Skeletal muscle cell (primary cell): ENCODE data around the gene ABCB9.

ENCODE experiments used
- DNase-seq: peaks from one replicate; pipeline ENCODE4 v3.0.0-alpha.2; 2010; ENCODE audit warnings: low read depth
- H3K4me3 ChIP-seq: 2 replicates; pipeline ENCODE4 v1.5.1; 2011; ENCODE audit warnings: low read depth, mild to moderate bottlenecking, control low read depth, low read length, moderate library complexity

ABCB9 gene

DNA sequence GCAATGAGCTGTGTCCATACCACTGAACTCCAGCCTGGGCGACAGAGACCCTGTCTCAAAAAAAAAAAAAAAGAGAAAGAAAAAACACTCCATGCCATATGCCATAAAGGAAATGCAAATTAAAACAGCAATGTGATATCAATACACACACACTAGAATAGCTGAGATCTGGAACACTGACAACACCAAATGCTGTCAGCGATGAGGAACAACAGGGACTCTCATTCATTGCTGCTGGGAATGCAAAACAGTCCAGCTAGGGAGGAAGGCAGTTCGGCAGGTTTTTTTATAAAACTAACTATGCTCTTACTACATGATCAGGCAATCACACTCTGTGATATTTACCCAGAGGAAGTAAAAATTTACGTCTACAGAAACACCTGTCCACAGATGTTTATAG is 3.4 kb upstream of the ABCB9 start:
- no peak for DNase-seq
- H3K4me3 ChIP-seq: no peak overlapping the region

DNA sequence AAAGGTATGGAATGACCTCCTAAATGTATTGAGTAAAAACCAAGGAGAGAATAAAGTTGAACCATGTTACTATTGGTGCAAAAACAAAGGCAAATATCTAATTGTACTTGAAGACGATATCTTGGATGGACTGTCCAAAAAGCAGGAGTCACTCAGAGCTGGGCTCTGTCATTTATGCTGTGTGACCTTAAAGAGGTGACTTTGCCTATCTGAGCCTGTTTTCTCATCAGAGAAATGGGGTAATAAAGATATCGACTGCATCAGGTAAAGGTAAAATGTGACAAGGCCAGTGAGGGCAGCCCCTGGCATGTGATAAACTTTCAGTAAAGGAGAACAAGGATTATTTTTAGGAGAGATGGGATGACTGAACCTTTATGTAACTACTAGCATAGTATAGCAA is 1.8 kb upstream of the ABCB9 start:
- H3K4me3 ChIP-seq: no peak overlapping the region
- DNase-seq: no peak

DNA sequence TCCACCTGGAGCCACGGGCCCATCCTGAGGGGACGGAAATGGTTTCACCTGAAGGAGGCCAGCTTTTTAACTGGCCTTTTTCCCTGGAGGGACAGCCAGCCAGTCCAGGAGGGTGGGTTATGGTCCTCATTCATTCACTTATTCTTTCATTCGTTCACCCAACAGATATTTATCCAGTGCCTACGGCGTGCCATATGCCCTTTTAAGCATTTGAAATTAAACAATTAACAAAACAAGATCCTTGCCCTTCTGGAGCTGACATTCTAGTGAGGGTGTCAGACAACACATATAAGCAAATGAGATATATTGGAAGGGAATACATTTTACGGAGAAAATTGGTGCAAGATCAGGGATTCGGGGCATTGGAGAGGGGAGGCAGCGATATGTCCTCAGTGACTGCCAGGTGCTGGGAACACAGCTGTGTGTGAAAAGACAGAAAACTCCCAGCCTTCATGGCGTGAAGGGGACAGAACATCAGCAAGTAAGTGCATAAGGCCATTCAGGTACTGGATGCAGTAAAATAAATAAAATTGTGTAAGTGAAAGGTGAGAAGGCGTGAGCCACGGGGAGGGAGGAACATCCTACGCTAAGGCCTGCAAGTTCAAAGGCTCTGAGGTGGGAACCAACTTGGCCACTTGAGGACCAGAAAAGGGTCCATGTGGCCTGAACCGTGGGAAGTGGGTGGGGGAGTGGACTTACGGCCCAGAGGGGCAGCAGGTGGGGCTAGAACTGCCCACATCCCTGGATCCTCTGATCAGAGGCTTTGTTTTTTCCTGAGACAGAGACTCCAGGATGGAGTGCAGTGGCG is 684 bp upstream of the ABCB9 start:
- DNase-seq: no peak
- H3K4me3 ChIP-seq: no peak overlapping the region

DNA sequence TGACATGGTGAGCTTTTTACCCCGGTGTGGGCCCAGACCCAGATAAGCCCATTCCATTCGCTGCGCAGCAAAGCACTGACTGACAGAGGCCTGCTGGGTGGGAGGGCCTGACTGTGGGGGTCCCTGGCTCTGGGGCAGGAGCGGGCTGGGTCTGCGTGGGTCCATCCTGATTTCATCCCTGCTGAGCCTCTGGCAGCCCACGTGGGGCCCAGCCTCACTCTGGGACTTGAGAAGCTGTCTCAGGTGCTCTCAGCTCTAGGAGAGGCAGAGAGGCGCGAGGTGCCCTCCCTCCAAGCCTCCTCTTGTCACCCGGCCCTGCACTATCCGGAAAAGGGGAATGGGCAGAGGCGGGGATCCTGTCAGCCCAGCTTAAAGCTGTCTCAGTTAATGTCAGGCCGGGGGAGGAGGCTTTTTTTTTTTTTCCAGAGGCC is 927 bp downstream of the ABCB9 start:
- peak overlapping the region; percentile 90 for H3K4me3 ChIP-seq
- DNase-seq: no peak

DNA sequence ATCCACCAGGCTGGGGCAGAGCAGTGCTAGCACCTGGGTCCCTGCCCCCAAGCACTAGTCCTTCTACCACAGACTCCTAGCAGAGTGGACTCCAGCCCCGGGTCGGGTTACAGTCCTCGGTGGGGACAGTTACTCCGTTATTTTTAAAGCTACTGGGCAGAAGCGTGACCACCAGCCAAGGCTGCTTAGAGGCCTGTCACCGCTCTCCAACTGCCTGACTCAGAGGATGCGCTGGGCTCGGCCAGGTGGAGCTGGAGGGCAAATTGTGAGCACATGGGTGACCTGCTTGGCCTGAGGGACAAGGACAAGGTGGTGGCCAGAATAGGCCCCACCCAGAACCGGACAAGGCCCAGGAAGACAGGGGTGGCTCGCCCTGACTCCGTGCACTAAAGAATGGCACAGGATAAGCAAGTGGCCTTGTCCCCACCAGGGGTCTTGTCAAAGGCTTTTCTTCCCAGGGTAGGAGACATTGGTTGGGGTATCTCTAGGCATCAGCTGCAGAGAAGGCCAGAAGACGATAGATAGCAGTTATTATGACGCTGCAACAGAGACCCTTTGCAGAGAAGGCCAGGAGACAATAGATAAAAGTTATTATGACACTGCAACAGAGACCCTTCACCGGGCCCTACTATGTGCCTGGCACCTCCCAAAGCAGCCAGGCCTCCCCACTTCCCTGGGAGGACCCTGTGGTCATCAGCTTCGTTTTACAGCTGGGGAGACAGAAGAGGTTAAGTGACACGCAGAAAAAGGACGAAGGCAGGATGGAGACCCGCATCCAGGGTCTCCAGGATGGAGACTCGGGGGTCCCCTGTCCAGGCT is 1.6 kb downstream of the ABCB9 start:
- no peak for DNase-seq
- peak overlapping the region; percentile 90 for H3K4me3 ChIP-seq

DNA sequence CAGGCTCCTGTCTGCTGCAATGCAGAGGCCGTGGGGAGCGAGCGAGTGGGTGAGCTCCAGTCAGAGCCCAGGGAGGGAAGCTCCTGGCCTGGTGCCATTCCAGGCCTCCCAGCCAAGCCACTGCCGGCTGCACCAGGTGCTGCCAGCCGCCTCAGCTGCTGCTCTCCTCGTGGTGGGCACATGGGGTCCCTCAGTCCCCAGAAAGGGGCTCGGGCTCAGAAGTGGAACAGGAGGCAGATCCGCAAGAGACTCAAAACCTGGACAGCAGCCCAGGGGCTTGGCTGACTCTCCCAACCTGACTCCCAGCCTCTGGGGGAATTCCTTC is 2.4 kb downstream of the ABCB9 start:
- H3K4me3 ChIP-seq: no peak overlapping the region

DNA sequence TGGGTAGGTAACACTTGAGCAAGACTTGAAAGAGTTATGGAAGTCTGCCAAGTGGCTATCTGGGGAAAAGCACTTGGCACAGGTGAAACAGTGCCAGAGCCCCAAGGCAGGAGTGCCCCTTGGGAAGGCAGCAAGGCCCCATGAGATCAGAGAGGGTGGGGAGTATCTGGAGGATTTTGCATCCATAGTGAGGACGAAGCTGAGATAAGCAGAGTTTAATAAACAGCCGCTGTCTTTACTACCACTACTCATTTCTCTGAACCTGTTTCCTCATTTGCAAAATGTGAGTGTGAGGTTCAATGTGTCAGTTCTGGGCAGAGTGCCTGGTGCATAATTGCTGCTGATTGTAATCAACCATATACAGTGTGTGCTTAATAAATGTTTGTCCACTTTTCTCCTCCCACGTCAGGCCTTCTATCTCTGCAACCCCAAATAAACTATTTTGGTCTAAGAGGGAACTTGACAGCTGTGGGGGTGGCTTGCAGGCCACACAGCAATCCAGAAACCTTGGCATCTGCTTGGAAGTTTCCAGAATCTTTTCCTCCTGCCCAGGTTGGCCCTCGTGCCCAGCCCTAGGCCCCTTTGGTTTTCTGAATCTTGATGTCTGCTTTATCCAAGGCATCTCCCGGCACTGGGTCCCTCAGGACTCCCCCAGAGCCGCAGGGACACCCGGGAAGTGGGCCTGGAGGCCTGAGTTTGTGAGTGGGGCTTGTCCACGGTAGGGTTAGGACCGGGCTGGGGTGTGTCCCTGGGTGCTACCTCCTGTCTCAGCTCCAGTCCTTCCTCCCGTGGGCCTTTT is 4.5 kb downstream of the ABCB9 start:
- no peak for DNase-seq
- H3K4me3 ChIP-seq: no peak overlapping the region

More for the DNA sequence above, 2.4 kb downstream of the ABCB9 start:
- DNase-seq: no peak

DNA sequence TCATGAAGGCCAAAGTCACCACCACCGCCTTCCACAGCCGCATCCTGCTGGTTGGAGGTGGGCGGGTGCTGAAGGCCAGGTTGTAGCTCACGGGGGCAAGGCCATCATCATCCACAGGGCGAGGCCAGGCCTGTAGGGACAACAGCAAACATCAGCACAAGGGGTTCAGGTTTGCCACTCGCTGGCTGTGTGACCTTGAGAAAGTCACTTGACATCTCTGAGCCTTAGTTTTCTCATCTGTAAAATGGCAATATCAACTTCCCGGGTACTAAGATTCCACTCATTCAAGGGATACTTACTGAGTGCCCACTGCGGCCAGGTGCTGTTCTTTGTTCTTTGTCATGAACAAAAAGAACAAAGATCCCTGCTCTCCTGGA is 6.1 kb downstream of the ABCB9 start:
- no peak for DNase-seq
- H3K4me3 ChIP-seq: no peak overlapping the region

DNA sequence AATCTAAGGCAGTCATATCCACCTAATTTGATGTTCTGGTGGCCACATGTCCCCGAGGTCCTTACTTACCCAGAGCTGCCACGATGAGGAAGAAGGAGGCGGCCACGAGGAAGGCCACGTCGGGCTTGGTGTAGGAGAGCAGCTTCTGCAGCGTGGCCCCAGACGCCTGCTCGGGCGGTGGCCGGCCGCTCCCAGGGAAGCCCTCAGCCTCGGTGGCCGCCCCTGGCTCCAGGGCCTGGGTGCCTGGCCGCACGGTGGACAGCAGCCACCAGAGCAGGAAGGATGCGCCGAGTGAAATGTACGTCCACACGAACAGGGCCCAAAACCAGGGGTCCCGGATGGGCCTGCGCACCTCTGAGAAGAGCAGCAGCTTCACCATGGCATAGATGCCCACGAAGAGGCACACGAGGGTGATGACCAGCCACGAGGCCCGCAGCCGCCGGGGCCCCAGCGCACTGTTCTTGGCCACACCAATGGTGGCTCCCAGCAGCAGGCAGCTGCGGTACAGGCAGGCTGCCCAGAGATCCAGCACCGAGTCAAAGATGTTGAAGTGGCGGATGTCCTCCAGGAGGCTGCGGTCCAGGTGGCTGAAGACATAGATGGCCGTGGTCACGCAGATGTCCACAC is 6.6 kb downstream of the ABCB9 start:
- DNase-seq: no peak
- H3K4me3 ChIP-seq: no peak overlapping the region

DNA sequence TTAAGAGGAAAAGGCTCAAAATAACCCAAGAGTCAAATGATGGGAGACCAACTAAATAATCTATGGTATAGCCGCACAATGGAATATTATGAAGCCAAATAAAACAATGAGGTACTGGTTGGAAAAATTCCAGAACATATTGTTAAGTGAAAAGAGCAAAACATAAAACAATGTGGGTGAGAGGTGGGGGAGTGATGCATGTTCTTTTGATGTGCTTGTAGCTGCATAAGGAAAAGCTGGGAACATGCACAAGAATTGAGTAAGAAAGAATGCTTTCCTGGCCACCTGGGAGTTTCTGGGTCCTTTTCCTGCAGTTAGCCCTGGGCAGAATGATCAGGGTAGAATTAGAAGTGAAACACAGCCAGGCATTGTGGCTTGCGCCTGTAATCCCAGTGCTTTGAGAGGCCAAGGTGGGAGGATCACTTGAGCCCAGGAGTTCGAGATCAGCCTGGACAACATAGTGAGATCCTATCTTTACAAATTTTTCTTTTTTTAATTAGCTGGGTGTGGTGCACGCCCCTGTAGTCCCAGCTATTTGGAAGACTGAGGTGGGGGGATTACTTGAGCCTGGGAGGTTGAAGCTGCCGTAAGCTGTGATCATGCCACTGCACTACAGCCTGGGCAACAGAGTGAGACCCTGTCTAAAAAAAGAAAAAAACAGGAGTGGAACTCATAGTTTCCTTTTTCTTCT is 7.9 kb downstream of the ABCB9 start:
- H3K4me3 ChIP-seq: no peak overlapping the region
- DNase-seq: no peak

DNA sequence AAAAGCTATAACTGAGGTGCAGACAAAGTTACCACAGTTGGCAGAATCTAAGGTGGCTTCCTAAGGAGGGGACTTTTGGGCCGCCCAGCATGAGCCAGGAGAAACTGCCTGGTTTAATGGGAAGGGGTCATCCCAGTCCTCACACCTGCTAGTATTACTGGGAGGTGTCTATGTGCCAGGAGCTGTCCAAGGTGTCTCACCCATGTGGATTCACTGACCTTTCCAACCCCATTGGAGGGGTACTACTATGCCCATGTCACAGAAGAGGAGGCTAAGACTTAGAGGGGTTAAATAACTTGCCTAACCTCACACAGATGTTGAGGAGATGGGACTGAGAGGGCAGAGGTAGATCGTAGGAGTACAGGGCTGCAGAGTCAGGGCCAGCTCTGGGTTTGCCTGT is 10.2 kb downstream of the ABCB9 start:
- no peak for DNase-seq
- H3K4me3 ChIP-seq: no peak overlapping the region

DNA sequence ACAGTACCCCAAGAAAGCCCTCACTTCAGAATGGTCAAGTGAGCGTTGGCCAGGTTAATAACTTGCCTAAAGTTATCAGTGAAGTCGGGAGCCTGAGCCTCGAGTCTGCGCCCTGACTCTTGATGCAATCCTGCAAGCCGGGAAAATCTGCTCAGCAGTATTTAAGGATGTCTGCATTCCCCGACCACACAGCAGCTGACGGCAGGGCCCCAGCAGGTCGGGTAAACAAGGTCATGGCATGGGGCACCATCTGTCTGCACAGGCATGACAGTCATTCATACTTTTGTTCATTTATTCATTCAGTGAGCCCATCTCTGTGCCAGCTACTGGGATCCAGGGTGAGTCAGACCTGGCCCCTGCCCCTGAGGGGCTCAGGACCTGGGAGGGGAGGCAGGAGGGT is 11.1 kb downstream of the ABCB9 start:
- H3K4me3 ChIP-seq: no peak overlapping the region
- DNase-seq: no peak

DNA sequence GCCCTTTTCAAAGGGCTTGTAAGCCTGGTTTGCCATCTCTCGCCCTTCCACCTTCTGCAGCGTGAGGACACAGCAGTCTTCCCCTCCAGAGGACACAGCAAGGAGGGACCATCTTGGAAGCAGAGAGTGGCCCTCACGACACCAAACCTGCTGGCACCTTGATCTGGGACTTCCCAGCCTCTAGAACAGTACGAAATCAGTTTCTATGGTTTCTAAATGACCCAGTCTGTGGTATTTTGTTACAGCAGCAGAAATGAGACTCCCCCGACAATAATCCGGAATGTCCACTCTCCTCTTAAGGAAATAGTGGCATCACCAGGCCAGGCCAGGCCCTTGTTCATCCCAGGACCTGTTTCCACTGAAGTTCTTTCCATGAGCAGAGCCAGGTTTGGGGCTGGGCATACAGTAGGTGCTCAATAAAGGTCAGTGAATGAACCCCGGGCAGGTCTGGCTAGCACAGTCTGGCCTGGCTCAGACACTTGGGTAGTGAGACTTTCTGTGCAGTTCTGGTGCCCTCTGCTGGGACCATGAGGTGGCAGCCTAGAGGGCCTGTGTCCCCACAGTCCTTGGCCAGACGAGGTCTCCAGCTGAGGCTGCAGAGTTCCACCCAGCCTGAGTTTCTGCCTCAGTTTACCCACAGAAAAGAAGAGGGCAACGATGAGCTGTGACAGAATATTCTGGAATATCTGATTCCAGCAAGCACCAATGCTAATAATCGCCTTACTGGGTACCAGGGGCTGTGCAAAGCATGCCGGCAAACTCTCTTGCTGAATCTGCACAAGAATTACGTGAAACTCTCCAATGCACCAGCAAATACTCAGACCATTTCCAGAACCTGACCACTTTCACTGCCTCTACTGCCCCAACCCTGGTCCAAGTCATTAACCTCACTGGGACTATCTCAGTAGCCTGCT is 14.0 kb downstream of the ABCB9 start:
- DNase-seq: no peak

DNA sequence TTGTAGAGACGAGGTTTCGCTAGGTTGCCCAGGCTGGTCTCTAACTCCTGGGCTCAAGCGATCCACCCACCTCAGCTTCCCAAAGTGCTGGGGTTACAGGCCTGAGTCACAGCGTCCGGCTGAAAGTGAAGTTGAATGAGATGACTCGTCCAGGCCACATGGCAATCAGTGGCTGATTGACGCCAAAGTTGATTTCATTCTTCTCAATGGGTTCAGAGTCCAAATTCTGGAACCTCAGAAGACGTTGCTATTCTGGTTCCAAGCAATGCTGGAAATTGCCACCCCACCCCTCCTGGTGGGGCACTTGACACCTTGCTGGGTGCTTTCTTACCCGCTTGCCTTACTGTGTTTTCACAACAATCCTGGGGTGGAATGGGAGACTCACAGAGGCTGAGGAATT is 14.9 kb downstream of the ABCB9 start:
- no peak overlapping the region for H3K4me3 ChIP-seq
- no peak for DNase-seq

More for the DNA sequence above, 14.0 kb downstream of the ABCB9 start:
- H3K4me3 ChIP-seq: no peak overlapping the region

DNA sequence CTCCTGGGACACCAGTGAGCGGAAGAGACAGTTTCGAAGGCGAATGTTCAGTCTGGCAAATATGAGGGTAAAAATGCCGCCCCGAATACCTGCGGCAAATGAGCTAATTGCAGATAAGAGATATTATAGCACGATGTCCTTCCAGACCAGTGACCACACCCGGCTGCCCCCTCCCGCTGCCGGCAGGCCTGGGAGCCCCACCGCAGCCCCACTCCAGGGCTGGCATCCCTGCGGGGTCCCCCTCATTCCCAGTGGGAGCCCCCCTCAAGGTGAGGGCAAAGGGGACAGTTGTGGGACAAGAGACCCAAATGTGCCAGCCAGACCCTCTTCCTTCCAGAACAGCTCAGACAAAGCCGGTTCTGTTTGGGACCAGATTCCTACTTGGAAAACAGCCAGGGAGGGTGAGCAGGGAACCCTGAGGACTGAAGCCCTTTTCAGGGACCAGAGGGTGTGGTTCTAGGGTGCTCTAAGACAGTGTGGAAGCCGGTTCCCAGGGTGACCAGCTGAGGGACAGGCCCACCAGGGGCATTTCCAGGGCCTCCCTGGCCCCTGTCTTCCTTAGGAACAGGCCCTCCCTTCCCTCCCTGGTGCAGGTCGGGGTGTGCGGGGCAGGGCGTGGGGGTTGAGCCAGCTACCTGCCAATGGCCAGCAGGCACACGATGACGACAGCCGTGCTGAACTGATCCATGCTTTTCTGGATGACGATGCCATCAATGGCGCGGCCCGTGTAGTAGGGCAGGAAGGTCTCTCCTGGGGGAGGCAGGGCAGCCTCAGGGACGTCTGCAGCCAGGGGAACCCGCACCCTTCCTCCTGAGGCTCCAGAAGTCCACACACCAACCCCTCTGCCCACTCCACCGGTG is 16.2 kb downstream of the ABCB9 start:
- no peak for DNase-seq
- H3K4me3 ChIP-seq: no peak overlapping the region

DNA sequence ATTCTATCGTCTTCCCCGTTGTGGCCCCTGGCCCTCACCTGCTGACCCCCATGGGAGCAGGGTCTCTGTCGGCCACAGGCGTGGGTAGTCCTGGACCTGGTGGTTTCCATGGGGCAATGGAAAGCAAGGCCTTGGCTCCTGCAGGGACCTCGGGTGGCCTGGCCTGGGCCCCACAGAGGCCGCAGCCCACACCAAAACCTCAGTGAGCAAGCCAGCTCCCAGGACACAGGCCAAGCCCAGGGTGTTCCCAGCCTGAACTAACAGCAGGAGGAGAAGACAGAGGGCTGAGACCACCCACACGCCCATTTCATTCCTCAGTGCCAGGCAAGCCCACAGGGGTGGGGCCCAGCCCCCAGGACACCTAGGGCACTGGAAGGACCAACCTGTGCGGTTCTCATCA is 16.9 kb downstream of the ABCB9 start:
- no peak overlapping the region for H3K4me3 ChIP-seq
- no peak for DNase-seq

DNA sequence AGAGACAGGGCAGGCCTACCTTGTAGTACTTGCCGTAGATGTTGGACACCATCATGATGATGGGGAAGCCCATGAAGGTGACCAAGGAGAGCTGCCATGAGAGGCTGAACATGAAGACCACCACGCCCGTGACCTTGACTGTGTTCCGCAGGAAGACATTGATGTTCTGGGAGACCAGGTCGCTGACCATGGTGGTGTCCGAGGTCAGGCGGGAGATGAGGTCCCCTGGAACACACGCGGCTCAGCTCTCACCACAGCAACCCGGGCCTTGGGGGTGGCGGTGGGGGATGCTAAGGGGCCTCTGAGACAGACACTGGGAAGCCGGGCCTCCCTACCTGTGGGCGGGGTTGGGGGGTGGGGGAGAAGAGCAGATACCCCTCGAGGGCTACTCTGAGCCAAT is 17.7 kb downstream of the ABCB9 start:
- no peak overlapping the region for H3K4me3 ChIP-seq
- no peak for DNase-seq
